Fibroblast of lung (primary cell): ENCODE data around the gene SELENOO. TPM values are rescaled to one million over a fixed set of nuclear protein-coding genes. Genes with fewer than 3 reads are reported as not detected.

Experiments
- DNase-seq, 2 donors: peaks; one replicate each; pipeline versions ENCODE4 v3.0.0 to v3.0.0-alpha.2; 2010; ENCODE audit warnings: low read depth in 2 of 2
- H2AFZ ChIP-seq: 2 replicates; pipeline ENCODE4 v1.5.1; 2012; ENCODE audit warnings: low read length, control low read depth, inconsistent platforms
- H3K27ac ChIP-seq: 2 replicates; pipeline ENCODE4 v1.5.1; 2011; ENCODE audit warnings: low read length, control low read depth; ENCODE audit not compliant: insufficient read depth
- H3K27me3 ChIP-seq: 2 replicates; pipeline ENCODE4 v1.5.1; 2011; ENCODE audit warnings: mild to moderate bottlenecking, low read length; ENCODE audit not compliant: control insufficient read depth, insufficient read depth
- H3K36me3 ChIP-seq: 2 replicates; pipeline ENCODE4 v1.5.1; 2011; ENCODE audit warnings: low read length; ENCODE audit not compliant: control insufficient read depth, insufficient read depth
- H3K4me1 ChIP-seq: 2 replicates; pipeline ENCODE4 v1.5.1; 2011; ENCODE audit warnings: low read length; ENCODE audit not compliant: control insufficient read depth, insufficient read depth; ENCODE audit errors: extremely low read depth
- H3K4me2 ChIP-seq: 2 replicates; pipeline ENCODE4 v1.5.1; 2011; ENCODE audit warnings: low read length, control low read depth; ENCODE audit not compliant: insufficient read depth; ENCODE audit errors: extremely low read depth
- H3K4me3 ChIP-seq, 4 experiments: fragments of 200-600 bp in 1 of 4; sonication (generic) in 1 of 4; replicated peaks in 1 of 4; 2 replicates each; pipeline ENCODE4 v1.5.1; 2011 to 2016; ENCODE audit warnings: low read length in 4 of 4, low read depth in 3 of 4, mild to moderate bottlenecking in 3 of 4, control low read depth in 2 of 4, inconsistent platforms in 1 of 4, mixed read lengths in 1 of 4; ENCODE audit not compliant: insufficient read depth in 1 of 4; ENCODE audit errors: control extremely low read depth in 1 of 4
- H3K79me2 ChIP-seq: 2 replicates; pipeline ENCODE4 v1.5.1; 2012; ENCODE audit warnings: mild to moderate bottlenecking, low read length, inconsistent platforms; ENCODE audit not compliant: control insufficient read depth, insufficient read depth
- H3K9ac ChIP-seq: 2 replicates; pipeline ENCODE4 v1.5.1; 2011; ENCODE audit warnings: mild to moderate bottlenecking, low read length, control low read depth; ENCODE audit not compliant: insufficient read depth
- H3K9me3 ChIP-seq: 2 replicates; pipeline ENCODE4 v1.5.1; 2012; ENCODE audit warnings: low read depth, low read length; ENCODE audit not compliant: control insufficient read depth, insufficient read depth
- H4K20me1 ChIP-seq: 2 replicates; pipeline ENCODE4 v1.5.1; 2011; ENCODE audit warnings: low read length; ENCODE audit not compliant: control insufficient read depth, insufficient read depth; ENCODE audit errors: extremely low read depth
- CTCF ChIP-seq, 2 donors: IDR thresholded peaks in 1 of 2; conservative IDR thresholded peaks in 1 of 2; 1 replicate in 1 of 2; 2 replicates in 1 of 2; pipeline ENCODE4 v1.5.1; 2011 to 2012; ENCODE audit warnings: low read length in 2 of 2, control low read depth in 1 of 2, inconsistent platforms in 1 of 2, low read depth in 1 of 2, mild to moderate bottlenecking in 1 of 2
- EZH2 ChIP-seq: IDR thresholded peaks from 2 replicates; pipeline ENCODE4 v1.5.1; 2012; ENCODE audit warnings: low read length, control low read depth, mild to moderate bottlenecking; ENCODE audit errors: missing control alignments
- polyA plus RNA-seq, 2 donors: library from polyadenylated mRNA; depleted of rRNA in 1 of 2; stranded (reverse) in 1 of 2; unstranded in 1 of 2; fragments of >200 nt; gene quantifications; 2 replicates each; pipeline ENCODE4 v1.2.1, GENCODE V29; 2011 to 2012; ENCODE audit warnings: missing spikeins in 1 of 2
- total RNA-seq: library from RNA; depleted of rRNA; stranded (reverse); fragments of >200 nt; gene quantifications from 2 replicates; pipeline ENCODE4 v1.2.1, GENCODE V29; 2014

SELENOO gene
- total and polyA plus RNA-seq, 2 donors (not counting 1 experiment from before 2014, with no cell fraction given) = 8.3 to 20.1 TPM

- no peak for DNase-seq
- H3K4me1 ChIP-seq = no peaks in the 10 kb centered on the region
- peaks cover 7% of the 10 kb centered on the region for H3K27me3 ChIP-seq
- no peak overlapping the region for H2AFZ ChIP-seq
- H3K9me3 ChIP-seq = no peaks in the 10 kb centered on the region
- H3K36me3 ChIP-seq = no peaks in the 10 kb centered on the region
- no peak overlapping the region for H3K9ac ChIP-seq
- TF ChIP-seq EZH2 = no peak
- TF ChIP-seq CTCF (conservative IDR thresholded peaks at IDR 0.05 in 1 of 2, IDR thresholded peaks at IDR 0.05 in 1 of 2; ENCODE audit: low read depth in 1 of 2, low read length in 2 of 2) = no peak
- H3K4me2 ChIP-seq = no peak overlapping the region
- H3K79me2 ChIP-seq = no peaks in the 10 kb centered on the region
- H3K4me3 ChIP-seq = no peak overlapping the region
- H4K20me1 ChIP-seq = no peaks in the 10 kb centered on the region
- H3K27ac ChIP-seq = no peak overlapping the region
Measured at GRCh38 chr22:50173983-50174355, 26.8 kb upstream of the SELENOO start.

- Histone ChIP-seq H3K4me2 (no peak overlapping the region), H3K9ac (no peak overlapping the region), H3K79me2 (no peaks in the 10 kb centered on the region), H2AFZ (no peak overlapping the region), H3K27me3 (peaks cover 3% of the 10 kb centered on the region), H3K4me3 (no peak overlapping the region), H4K20me1 (no peaks in the 10 kb centered on the region), H3K9me3 (no peaks in the 10 kb centered on the region), H3K4me1 (no peaks in the 10 kb centered on the region), H3K36me3 (no peaks in the 10 kb centered on the region), H3K27ac (no peak overlapping the region)
- TF ChIP-seq CTCF (conservative IDR thresholded peaks at IDR 0.05 in 1 of 2, IDR thresholded peaks at IDR 0.05 in 1 of 2; ENCODE audit: low read depth in 1 of 2, low read length in 2 of 2) = no peak
- no peak for TF ChIP-seq EZH2
- DNase-seq = no peak
Measured at GRCh38 chr22:50174382-50175190, 26.2 kb upstream of the SELENOO start.

GRCh38 chr22:50175191-50175461, 25.7 kb upstream of the SELENOO start:
- TF ChIP-seq CTCF (conservative IDR thresholded peaks at IDR 0.05 in 1 of 2, IDR thresholded peaks at IDR 0.05 in 1 of 2; ENCODE audit: low read depth in 1 of 2, low read length in 2 of 2) = no peak

More at GRCh38 chr22:50175191-50175461, 25.7 kb upstream of the SELENOO start:
- no peak overlapping the region for H3K9ac ChIP-seq
- no peak for DNase-seq
- H3K9me3 ChIP-seq = no peaks in the 10 kb centered on the region
- no peaks in the 10 kb centered on the region for H4K20me1 ChIP-seq
- H3K79me2 ChIP-seq = no peaks in the 10 kb centered on the region
- no peak overlapping the region for H3K4me2 ChIP-seq
- no peak overlapping the region for H3K27ac ChIP-seq
- H3K4me3 ChIP-seq = no peak overlapping the region
- no peaks in the 10 kb centered on the region for H3K36me3 ChIP-seq
- H3K27me3 ChIP-seq = peaks cover 3% of the 10 kb centered on the region
- no peaks in the 10 kb centered on the region for H3K4me1 ChIP-seq
- H2AFZ ChIP-seq = no peak overlapping the region
